Measurements from ENCODE around the gene MYO10. TPM values are rescaled to one million over a fixed set of nuclear protein-coding genes. Genes with fewer than 3 reads are reported as not detected.

Gene MYO10
- total RNA-seq, 3 donors from 2014 or later (not counting 1 experiment from before 2014, with no cell fraction given), result 0.83 to 1.2 TPM; not detected in 1

DNA sequence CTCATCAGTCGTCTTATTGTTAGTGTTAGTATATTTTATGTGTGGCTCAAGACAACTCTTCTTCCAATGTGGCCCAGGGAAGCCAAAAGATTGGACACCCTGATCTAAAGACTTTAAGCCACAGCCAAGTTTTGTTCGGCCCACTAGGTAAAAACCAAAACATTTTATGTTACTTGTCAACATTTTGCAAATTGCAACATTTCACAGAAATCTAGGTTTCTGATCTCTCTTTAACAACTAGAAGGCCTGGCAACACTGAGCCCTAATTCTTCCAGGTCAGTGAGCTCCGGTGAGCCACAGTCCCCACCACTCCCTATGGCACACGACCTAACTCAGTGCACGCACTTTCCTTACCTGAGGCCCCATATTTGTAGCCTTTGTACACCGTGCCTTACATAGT is 24.0 kb downstream of the MYO10 start:
- Histone ChIP-seq H3K36me3 (ENCODE audit: control insufficient read depth, insufficient read depth, low read length) (no peaks in the 10 kb centered on the region), H3K27me3 (ENCODE audit: control insufficient read depth, insufficient read depth, low read length) (no peaks in the 10 kb centered on the region), H3K27ac (ENCODE audit: low read length) (no peak overlapping the region), H3K4me3 (ENCODE audit: low read length) (no peak overlapping the region), H3K9me3 (ENCODE audit: control insufficient read depth, insufficient read depth, low read length) (no peaks in the 10 kb centered on the region), H3K4me1 (ENCODE audit: control insufficient read depth, insufficient read depth, low read length) (no peaks in the 10 kb centered on the region)
- DNase-seq (no peak), ATAC-seq (no peak)
- TF ChIP-seq, protein P1, sequence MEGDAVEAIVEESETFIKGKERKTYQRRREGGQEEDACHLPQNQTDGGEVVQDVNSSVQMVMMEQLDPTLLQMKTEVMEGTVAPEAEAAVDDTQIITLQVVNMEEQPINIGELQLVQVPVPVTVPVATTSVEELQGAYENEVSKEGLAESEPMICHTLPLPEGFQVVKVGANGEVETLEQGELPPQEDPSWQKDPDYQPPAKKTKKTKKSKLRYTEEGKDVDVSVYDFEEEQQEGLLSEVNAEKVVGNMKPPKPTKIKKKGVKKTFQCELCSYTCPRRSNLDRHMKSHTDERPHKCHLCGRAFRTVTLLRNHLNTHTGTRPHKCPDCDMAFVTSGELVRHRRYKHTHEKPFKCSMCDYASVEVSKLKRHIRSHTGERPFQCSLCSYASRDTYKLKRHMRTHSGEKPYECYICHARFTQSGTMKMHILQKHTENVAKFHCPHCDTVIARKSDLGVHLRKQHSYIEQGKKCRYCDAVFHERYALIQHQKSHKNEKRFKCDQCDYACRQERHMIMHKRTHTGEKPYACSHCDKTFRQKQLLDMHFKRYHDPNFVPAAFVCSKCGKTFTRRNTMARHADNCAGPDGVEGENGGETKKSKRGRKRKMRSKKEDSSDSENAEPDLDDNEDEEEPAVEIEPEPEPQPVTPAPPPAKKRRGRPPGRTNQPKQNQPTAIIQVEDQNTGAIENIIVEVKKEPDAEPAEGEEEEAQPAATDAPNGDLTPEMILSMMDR (IDR thresholded peaks at IDR 0.05), result no peak
- H3K27me3 Mint-ChIP-seq (ENCODE audit: low read depth in 2 of 2), result no peaks in the 10 kb centered on the region
- H3K9me3 Mint-ChIP-seq, result peaks cover 0 to 2% of the 10 kb centered on the region in 2 donors
- intact Hi-C loops (cut with micrococcal nuclease), result no loop called here
- 87% methylated on average over 6 of the region's 6 CpGs for WGBS (ENCODE audit: insufficient coverage)
- H3K4me1 Mint-ChIP-seq, result no peaks in the 10 kb centered on the region
- no peak overlapping the region for H3K4me3 Mint-ChIP-seq
- no peak overlapping the region for H3K27ac Mint-ChIP-seq
- H3K36me3 Mint-ChIP-seq, result no peaks in the 10 kb centered on the region

DNA sequence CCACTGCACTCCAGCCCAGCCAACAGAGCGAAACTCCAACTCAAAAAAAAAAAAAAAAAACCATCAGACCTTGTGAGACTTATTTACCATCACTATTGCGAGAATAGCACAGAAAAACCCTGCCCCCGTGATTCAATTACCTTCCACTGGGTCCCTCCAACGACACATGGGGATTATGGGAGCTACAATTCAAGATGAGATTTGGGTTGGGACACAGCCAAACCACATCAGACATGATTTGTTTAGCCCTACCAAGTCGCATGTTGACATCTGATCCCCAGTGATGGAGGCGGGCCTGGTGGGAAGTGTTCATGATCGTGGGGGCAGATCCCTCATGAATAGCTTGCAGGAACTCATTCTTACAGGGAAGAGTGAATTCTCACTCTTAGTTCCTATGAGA is 26.6 kb downstream of the MYO10 start:
- intact Hi-C loops (cut with micrococcal nuclease), result no loop called here
- Histone ChIP-seq H3K36me3 (ENCODE audit: control insufficient read depth, insufficient read depth, low read length) (no peaks in the 10 kb centered on the region), H3K9me3 (ENCODE audit: control insufficient read depth, insufficient read depth, low read length) (no peaks in the 10 kb centered on the region), H3K27ac (ENCODE audit: low read length) (no peak overlapping the region), H3K27me3 (ENCODE audit: control insufficient read depth, insufficient read depth, low read length) (no peaks in the 10 kb centered on the region), H3K4me1 (ENCODE audit: control insufficient read depth, insufficient read depth, low read length) (no peaks in the 10 kb centered on the region), H3K4me3 (ENCODE audit: low read length) (no peak overlapping the region)
- no peaks in the 10 kb centered on the region for H3K36me3 Mint-ChIP-seq
- WGBS (ENCODE audit: insufficient coverage), result 87% methylated on average over 7 of the region's 7 CpGs
- no peaks in the 10 kb centered on the region for H3K4me1 Mint-ChIP-seq
- TF ChIP-seq, protein P1 (IDR thresholded peaks at IDR 0.05), result no peak
- H3K4me3 Mint-ChIP-seq, result no peak overlapping the region
- ATAC-seq (no peak), DNase-seq (no peak)
- no peaks in the 10 kb centered on the region for H3K27me3 Mint-ChIP-seq (ENCODE audit: low read depth in 2 of 2)
- H3K9me3 Mint-ChIP-seq, result no peaks in the 10 kb centered on the region
- no peak overlapping the region for H3K27ac Mint-ChIP-seq

DNA sequence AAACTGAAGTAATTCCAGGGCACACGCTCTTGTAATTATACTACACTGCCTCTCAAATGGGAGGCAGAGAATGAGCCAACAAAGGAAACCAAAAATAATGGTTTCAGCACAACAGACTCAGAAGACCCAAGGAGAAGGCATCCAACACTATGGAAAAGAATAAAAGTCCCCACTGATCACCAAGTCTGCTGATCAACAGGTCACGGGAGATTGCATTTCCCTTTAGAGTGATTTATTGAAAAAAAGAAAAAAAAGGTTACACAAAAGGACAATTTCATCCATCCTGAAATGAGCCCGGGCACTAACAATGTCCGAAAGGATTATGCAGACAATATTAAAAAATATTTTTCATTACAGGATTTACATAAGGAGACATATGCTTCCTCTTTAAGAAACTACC is 28.8 kb downstream of the MYO10 start:
- no peaks in the 10 kb centered on the region for H3K9me3 ChIP-seq (ENCODE audit: control insufficient read depth, insufficient read depth, low read length)
- no peaks in the 10 kb centered on the region for H3K36me3 ChIP-seq (ENCODE audit: control insufficient read depth, insufficient read depth, low read length)
- no peak overlapping the region for H3K27ac ChIP-seq (ENCODE audit: low read length)
- DNase-seq, result no peak
- no peak for ATAC-seq
- no peaks in the 10 kb centered on the region for H3K36me3 Mint-ChIP-seq
- no peaks in the 10 kb centered on the region for H3K4me1 Mint-ChIP-seq
- TF ChIP-seq, protein P1 (IDR thresholded peaks at IDR 0.05), result no peak
- no peak overlapping the region for H3K27ac Mint-ChIP-seq
- 0% methylated on average over 1 of the region's 4 CpGs for WGBS (ENCODE audit: insufficient coverage)
- H3K27me3 Mint-ChIP-seq (ENCODE audit: low read depth in 2 of 2), result no peaks in the 10 kb centered on the region
- no peak overlapping the region for H3K4me3 Mint-ChIP-seq
- H3K9me3 Mint-ChIP-seq, result no peaks in the 10 kb centered on the region
- H3K27me3 ChIP-seq (ENCODE audit: control insufficient read depth, insufficient read depth, low read length), result no peaks in the 10 kb centered on the region
- intact Hi-C loops (cut with micrococcal nuclease), result no loop called here
- no peak overlapping the region for H3K4me3 ChIP-seq (ENCODE audit: low read length)
- H3K4me1 ChIP-seq (ENCODE audit: control insufficient read depth, insufficient read depth, low read length), result no peaks in the 10 kb centered on the region

DNA sequence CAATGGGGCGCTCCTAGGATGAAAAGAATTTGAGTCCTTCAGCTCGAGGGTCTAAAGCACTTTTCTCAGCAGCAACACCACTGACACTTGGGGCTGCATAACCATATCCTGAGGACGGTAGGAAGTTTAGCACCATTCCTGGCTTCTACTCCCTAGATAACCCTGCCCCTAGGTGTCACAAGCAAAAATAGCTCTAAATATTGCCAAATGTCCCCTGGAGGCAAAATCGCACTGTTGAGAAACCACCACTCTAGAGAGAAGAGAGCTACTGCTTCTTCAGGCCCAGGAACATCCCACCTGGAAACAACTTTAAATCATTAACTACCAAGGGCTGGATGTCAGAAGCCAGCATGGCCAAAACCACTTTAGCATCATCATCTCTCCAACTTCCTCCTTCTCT is 29.8 kb downstream of the MYO10 start:
- intact Hi-C loops (cut with micrococcal nuclease), result no loop called here
- H3K9me3 ChIP-seq (ENCODE audit: control insufficient read depth, insufficient read depth, low read length), result no peaks in the 10 kb centered on the region
- H3K4me1 Mint-ChIP-seq, result no peaks in the 10 kb centered on the region
- H3K27ac Mint-ChIP-seq, result no peak overlapping the region
- ATAC-seq (no peak), DNase-seq (no peak)
- H3K36me3 ChIP-seq (ENCODE audit: control insufficient read depth, insufficient read depth, low read length), result no peaks in the 10 kb centered on the region
- H3K27ac ChIP-seq (ENCODE audit: low read length), result no peak overlapping the region
- H3K4me1 ChIP-seq (ENCODE audit: control insufficient read depth, insufficient read depth, low read length), result no peaks in the 10 kb centered on the region
- no peak overlapping the region for H3K4me3 ChIP-seq (ENCODE audit: low read length)
- H3K36me3 Mint-ChIP-seq, result no peaks in the 10 kb centered on the region
- TF ChIP-seq, protein P1 (IDR thresholded peaks at IDR 0.05), result no peak
- no peaks in the 10 kb centered on the region for H3K27me3 ChIP-seq (ENCODE audit: control insufficient read depth, insufficient read depth, low read length)
- no peaks in the 10 kb centered on the region for H3K27me3 Mint-ChIP-seq (ENCODE audit: low read depth in 2 of 2)
- WGBS (ENCODE audit: insufficient coverage), result 91% methylated on average over 4 of the region's 4 CpGs
- H3K9me3 Mint-ChIP-seq, result no peaks in the 10 kb centered on the region
- H3K4me3 Mint-ChIP-seq, result no peak overlapping the region

Measured in natural killer cell (primary cell).